ENCODE data around the gene IYD.

The IYD gene

DNA sequence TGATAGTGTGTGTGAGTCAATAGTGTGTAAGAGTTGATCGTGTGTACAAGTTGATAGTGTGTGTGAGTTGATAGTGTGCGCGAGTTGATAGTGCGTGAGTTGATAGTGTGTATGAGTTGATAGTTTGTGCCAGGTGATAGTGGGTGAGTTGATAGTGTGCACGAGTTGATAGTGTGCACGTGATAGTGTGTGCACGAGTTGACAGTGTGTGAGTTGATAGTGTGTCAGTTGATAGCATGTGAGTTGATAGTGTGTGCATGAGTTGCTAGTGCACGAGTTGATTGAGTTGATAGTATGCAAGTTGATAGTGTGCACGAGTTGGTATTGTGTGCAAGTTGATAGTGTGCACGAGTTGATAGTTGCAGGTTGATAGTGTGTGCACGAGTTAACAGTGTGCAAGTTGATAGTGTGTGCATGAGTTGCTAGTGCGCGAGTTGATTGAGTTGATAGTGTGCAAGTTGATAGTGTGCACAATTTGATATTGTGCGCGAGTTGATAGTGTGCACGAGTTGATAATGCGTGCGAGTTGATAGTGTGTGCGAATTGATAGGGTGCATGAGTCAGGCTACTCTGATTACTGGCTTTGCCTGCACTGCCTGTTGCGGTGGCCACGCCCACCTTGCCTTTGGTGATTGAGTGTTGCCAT lies 35.8 kb upstream of the IYD start:
- H3K27ac ChIP-seq: no peak overlapping the region
- TF ChIP-seq, protein P1, sequence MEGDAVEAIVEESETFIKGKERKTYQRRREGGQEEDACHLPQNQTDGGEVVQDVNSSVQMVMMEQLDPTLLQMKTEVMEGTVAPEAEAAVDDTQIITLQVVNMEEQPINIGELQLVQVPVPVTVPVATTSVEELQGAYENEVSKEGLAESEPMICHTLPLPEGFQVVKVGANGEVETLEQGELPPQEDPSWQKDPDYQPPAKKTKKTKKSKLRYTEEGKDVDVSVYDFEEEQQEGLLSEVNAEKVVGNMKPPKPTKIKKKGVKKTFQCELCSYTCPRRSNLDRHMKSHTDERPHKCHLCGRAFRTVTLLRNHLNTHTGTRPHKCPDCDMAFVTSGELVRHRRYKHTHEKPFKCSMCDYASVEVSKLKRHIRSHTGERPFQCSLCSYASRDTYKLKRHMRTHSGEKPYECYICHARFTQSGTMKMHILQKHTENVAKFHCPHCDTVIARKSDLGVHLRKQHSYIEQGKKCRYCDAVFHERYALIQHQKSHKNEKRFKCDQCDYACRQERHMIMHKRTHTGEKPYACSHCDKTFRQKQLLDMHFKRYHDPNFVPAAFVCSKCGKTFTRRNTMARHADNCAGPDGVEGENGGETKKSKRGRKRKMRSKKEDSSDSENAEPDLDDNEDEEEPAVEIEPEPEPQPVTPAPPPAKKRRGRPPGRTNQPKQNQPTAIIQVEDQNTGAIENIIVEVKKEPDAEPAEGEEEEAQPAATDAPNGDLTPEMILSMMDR (IDR thresholded peaks at IDR 0.05): no peak
- H3K27me3 ChIP-seq: no peaks in the 10 kb centered on the region
- H3K4me1 ChIP-seq (ENCODE audit: control insufficient read depth in 1 of 2, insufficient read depth in 1 of 2, low read depth in 1 of 2, low read length in 1 of 2): no peaks in the 10 kb centered on the region
- no peaks in the 10 kb centered on the region for H3K9me3 ChIP-seq
- no peak overlapping the region for H3K4me3 ChIP-seq (ENCODE audit: low read depth in 1 of 2, low read length in 1 of 2)
- H3K36me3 ChIP-seq: no peaks in the 10 kb centered on the region

DNA sequence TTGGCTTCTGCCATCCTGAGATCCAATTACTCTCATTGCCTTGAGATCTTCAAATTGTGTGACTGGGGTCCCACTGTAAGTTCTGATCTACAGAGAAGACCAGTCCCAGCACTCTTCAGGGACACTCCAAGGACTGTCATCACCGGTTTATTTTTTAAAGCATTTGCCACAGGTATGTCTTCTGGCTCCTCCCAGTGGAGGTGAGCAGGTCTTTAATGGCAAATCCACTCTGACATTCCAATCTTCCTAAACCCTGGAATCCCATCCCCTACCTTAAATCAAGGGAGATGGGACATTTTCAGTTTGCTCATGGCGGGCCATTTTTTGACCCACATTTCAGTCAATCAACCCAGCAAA lies 35.2 kb upstream of the IYD start:
- no peaks in the 10 kb centered on the region for H3K9me3 ChIP-seq
- no peaks in the 10 kb centered on the region for H3K4me1 ChIP-seq (ENCODE audit: control insufficient read depth in 1 of 2, insufficient read depth in 1 of 2, low read depth in 1 of 2, low read length in 1 of 2)
- TF ChIP-seq, protein P1 (IDR thresholded peaks at IDR 0.05): no peak
- H3K36me3 ChIP-seq: no peaks in the 10 kb centered on the region
- no peak overlapping the region for H3K4me3 ChIP-seq (ENCODE audit: low read depth in 1 of 2, low read length in 1 of 2)
- no peak overlapping the region for H3K27ac ChIP-seq
- no peaks in the 10 kb centered on the region for H3K27me3 ChIP-seq

DNA sequence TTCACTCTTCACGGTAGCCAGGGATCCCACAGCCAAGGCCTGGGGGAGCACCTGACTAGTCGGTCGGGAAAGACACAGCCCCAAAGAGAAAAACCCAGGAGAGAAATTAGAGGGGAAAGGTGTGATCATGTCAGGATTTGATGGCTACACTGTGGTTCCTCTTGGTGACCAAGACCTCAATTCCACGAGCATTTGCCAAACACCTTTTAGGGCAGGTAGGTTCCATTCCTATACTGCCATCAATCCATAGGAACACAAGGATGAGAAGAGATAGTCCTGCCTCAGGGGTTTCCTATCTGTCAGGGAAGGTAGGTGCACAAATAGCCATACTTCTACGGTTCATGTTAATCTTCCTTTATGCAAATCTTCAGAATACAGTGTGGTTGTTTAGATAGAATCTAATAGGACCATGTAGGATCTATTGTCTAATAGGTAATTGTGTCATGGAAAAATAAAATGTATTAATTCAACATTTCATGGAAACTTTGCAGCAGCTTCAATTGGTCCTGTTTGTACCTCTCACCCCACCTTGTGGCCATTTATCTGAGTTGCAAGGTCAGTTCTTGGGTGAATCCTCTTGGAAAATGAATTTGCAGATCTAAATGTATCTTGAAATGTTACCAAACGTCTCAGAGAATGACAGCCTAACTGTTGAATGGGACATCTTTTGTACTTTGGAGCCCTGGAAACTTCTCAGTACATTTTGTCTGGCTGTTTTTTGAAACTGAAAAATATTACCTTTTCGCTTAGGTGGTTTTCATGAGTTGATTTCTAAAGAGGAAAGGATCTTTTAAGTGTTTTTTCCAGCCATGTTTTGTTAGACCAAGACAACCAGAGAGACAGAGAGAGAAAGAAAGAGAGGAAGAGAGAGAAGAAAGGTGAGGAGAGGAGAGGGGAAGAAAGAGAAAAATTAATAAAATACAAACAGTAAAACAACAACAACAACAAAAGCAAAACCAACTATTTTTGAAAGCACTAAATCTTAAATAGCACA lies 33.7 kb upstream of the IYD start:
- Histone ChIP-seq H3K27me3 (no peaks in the 10 kb centered on the region), H3K4me1 (ENCODE audit: control insufficient read depth in 1 of 2, insufficient read depth in 1 of 2, low read depth in 1 of 2, low read length in 1 of 2) (no peaks in the 10 kb centered on the region), H3K4me3 (ENCODE audit: low read depth in 1 of 2, low read length in 1 of 2) (no peak overlapping the region), H3K9me3 (no peaks in the 10 kb centered on the region), H3K27ac (no peak overlapping the region), H3K36me3 (no peaks in the 10 kb centered on the region)
- TF ChIP-seq, protein P1 (IDR thresholded peaks at IDR 0.05): no peak

DNA sequence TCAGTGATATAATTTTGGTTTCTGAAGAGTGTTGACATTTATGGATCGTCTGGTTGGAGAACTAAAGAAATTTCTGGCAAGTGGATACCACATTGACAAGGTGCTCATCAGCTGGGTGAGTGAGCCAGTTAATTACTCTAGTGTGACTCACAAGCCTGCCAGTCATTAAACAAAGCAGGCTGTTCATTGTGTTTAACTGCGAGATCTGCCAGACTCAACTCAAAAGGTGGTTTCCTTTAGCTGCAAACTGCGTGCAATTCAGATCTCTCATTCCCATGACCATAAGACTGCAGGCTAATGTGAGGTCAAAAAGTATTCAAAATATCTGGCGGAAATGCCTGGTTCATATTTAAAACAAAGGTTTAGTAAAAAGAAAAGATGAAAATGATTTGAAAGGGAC lies 32.5 kb upstream of the IYD start:
- no peaks in the 10 kb centered on the region for H3K27me3 ChIP-seq
- H3K4me1 ChIP-seq (ENCODE audit: control insufficient read depth in 1 of 2, insufficient read depth in 1 of 2, low read depth in 1 of 2, low read length in 1 of 2): no peaks in the 10 kb centered on the region
- no peaks in the 10 kb centered on the region for H3K9me3 ChIP-seq
- H3K4me3 ChIP-seq (ENCODE audit: low read depth in 1 of 2, low read length in 1 of 2): no peak overlapping the region
- H3K27ac ChIP-seq: no peak overlapping the region
- TF ChIP-seq, protein P1 (IDR thresholded peaks at IDR 0.05): no peak
- H3K36me3 ChIP-seq: no peaks in the 10 kb centered on the region

DNA sequence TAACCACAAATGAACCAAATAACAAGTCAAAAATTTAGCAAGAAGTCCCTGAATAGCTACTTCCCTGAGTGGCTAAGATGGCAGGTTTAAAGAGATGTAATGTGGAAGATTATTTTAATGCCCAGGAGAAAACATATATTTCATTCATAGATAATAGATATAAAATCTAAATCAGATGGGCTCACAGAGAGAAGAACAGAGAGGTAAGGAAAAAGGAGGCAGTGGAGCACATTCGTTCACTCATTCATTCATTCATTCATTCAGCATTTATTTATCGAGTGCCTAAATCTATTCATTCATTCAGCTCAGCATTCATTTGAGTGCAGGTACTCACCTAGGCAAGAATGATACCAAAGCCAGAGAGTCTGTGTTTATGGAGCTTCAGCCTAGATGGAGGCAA lies 32.1 kb upstream of the IYD start:
- no peak overlapping the region for H3K27ac ChIP-seq
- H3K36me3 ChIP-seq: no peaks in the 10 kb centered on the region
- no peak overlapping the region for H3K4me3 ChIP-seq (ENCODE audit: low read depth in 1 of 2, low read length in 1 of 2)
- TF ChIP-seq, protein P1 (IDR thresholded peaks at IDR 0.05): no peak
- no peaks in the 10 kb centered on the region for H3K27me3 ChIP-seq
- H3K4me1 ChIP-seq (ENCODE audit: control insufficient read depth in 1 of 2, insufficient read depth in 1 of 2, low read depth in 1 of 2, low read length in 1 of 2): no peaks in the 10 kb centered on the region
- H3K9me3 ChIP-seq: no peaks in the 10 kb centered on the region

Measured in neutrophil (primary cell).